HepG2 (cell line): ENCODE measurements around the gene TMEM231. TPM values are rescaled to one million over a fixed set of nuclear protein-coding genes. Genes with fewer than 3 reads are reported as not detected.

ENCODE experiments used
- KDM2A ChIP-seq: sonication (generic); formaldehyde crosslinking; IDR thresholded peaks from 2 replicates; pipeline ENCODE4 v1.4.0; 2020; ENCODE audit warnings: low read depth, missing genetic modification reagents, borderline replicate concordance
- NFYC ChIP-seq: IDR thresholded peaks from 2 replicates; pipeline ENCODE4 v1.6.1; 2016; ENCODE audit warnings: missing genetic modification reagents, missing compliant biosample characterization
- NR2F6 ChIP-seq, 2 experiments: IDR thresholded peaks; 2 replicates each; pipeline ENCODE4 v1.6.1; 2016; ENCODE audit warnings: antibody characterized with exemption in 1 of 2, mild to moderate bottlenecking in 1 of 2
- PITX1 ChIP-seq: sonication (generic); formaldehyde crosslinking; IDR thresholded peaks from 2 replicates; pipeline ENCODE4 v1.5.1; 2020; ENCODE audit warnings: mild to moderate bottlenecking, missing genetic modification reagents
- REPIN1 ChIP-seq: sonication (generic); formaldehyde crosslinking; IDR thresholded peaks from 2 replicates; pipeline ENCODE4 v1.8.0; 2022; ENCODE audit warnings: missing genetic modification reagents, low read depth, mild to moderate bottlenecking, borderline replicate concordance
- RFXAP ChIP-seq: sonication (generic); formaldehyde crosslinking; IDR thresholded peaks from 2 replicates; pipeline ENCODE4 v1.4.0; 2020; ENCODE audit warnings: missing genetic modification reagents, borderline replicate concordance
- YY1 ChIP-seq: IDR thresholded peaks from 2 replicates; pipeline ENCODE4 v1.6.1; 2011; ENCODE audit warnings: low read length, low read depth, moderate library complexity, mild to moderate bottlenecking; ENCODE audit not compliant: insufficient read depth, insufficient replicate concordance
- ZNF251 ChIP-seq: sonication (generic); formaldehyde crosslinking; IDR thresholded peaks from 2 replicates; pipeline ENCODE4 v1.9.0; 2021; ENCODE audit warnings: mild to moderate bottlenecking, missing genetic modification reagents
- ZNF775 ChIP-seq: sonication (generic); formaldehyde crosslinking; IDR thresholded peaks from 2 replicates; pipeline ENCODE4 v1.4.0; 2020; ENCODE audit warnings: missing genetic modification reagents, mild to moderate bottlenecking, moderate library complexity, borderline replicate concordance
- ZNF781 ChIP-seq: sonication (generic); formaldehyde crosslinking; IDR thresholded peaks from 2 replicates; pipeline ENCODE4 v1.5.1; 2020; ENCODE audit warnings: borderline replicate concordance, mild to moderate bottlenecking, missing genetic modification reagents; ENCODE audit errors: not compliant biosample characterization
- ZSCAN29 ChIP-seq: sonication (generic); formaldehyde crosslinking; conservative IDR thresholded peaks from 2 replicates; pipeline ENCODE4 v1.4.0; 2020; ENCODE audit warnings: mild to moderate bottlenecking, missing genetic modification reagents
- polyA plus RNA-seq, 8 experiments: library from polyadenylated mRNA; depleted of rRNA in 3 of 8; stranded (reverse) in 7 of 8; unstranded in 1 of 8; fragments of >200 nt; fragmentation: Illumina TruSeq in 4 of 8; extraction: Trizol in 4 of 8; gene quantifications; 2 replicates each; pipeline versions ENCODE4 v1.2.1 to v1.2.3, GENCODE V29; 2011 to 2016; ENCODE audit warnings: low read depth in 4 of 8, missing spikeins in 1 of 8, mixed read lengths in 1 of 8; ENCODE audit not compliant: insufficient read depth in 1 of 8
- total RNA-seq, 5 experiments: library from RNA; depleted of rRNA; stranded (reverse); fragments of >200 nt; fragmentation: Illumina TruSeq; extraction: Trizol; gene quantifications; 2 replicates each; pipeline ENCODE4 v1.2.3, GENCODE V29; 2016; ENCODE audit warnings: low read depth in 1 of 5
- TF ChIP-seq, protein P1 (sequence below), 2 experiments: sonication (generic) in 1 of 2; formaldehyde crosslinking in 1 of 2; IDR thresholded peaks; 2 replicates each; pipeline versions ENCODE4 v1.4.0 to v1.6.1; 2018 to 2020; ENCODE audit warnings: missing genetic modification reagents in 2 of 2, borderline replicate concordance in 1 of 2, low read depth in 1 of 2, mild to moderate bottlenecking in 1 of 2, missing biosample characterization in 1 of 2
- TF ChIP-seq, protein P2 (sequence below): conservative IDR thresholded peaks from 2 replicates; pipeline ENCODE4 v1.6.1; 2018; ENCODE audit warnings: missing genetic modification reagents
- TF ChIP-seq, protein P3 (sequence below): sonication (generic); formaldehyde crosslinking; IDR thresholded peaks from 2 replicates; pipeline ENCODE4 v1.9.0; 2022; ENCODE audit warnings: low read depth, missing genetic modification reagents
- TF ChIP-seq, protein P4 (sequence below): sonication (generic); formaldehyde crosslinking; IDR thresholded peaks from 2 replicates; pipeline ENCODE4 v1.4.0; 2020; ENCODE audit warnings: mild to moderate bottlenecking, missing genetic modification reagents
- TF ChIP-seq, protein P5 (sequence below): IDR thresholded peaks from 2 replicates; pipeline ENCODE4 v1.6.1; 2016; ENCODE audit warnings: low read depth

Gene TMEM231
- total and polyA plus RNA-seq, 2 of the 13 experiments (the other 11 are each of a cell fraction or from before 2014, with no cell fraction given) = 3.5 to 7.4 TPM

DNA sequence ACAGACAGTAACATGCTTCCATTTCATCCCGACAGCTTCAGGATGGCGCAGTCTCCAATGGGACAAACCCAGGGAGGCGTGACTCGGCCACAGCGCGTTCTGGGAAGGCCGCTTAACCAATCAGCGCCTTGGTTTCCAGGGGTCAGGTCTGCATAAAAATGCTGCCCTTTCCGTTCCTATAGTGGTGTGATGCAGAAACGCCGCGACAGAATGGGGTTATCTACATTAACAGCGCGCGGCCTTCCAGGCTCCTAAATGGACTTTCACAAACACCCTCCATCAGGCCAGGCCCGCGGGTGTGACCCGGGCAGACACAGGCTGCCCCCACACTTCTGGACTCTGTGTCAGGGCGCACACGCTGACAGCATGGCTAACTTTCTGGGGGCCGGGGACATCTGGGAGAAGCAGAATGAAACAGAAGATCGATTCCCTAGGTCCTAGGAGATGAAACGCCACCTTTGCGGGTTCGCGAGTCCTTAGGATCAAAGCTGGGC is 792 bp downstream of the TMEM231 start (continued):
- TF ChIP-seq, protein P1, sequence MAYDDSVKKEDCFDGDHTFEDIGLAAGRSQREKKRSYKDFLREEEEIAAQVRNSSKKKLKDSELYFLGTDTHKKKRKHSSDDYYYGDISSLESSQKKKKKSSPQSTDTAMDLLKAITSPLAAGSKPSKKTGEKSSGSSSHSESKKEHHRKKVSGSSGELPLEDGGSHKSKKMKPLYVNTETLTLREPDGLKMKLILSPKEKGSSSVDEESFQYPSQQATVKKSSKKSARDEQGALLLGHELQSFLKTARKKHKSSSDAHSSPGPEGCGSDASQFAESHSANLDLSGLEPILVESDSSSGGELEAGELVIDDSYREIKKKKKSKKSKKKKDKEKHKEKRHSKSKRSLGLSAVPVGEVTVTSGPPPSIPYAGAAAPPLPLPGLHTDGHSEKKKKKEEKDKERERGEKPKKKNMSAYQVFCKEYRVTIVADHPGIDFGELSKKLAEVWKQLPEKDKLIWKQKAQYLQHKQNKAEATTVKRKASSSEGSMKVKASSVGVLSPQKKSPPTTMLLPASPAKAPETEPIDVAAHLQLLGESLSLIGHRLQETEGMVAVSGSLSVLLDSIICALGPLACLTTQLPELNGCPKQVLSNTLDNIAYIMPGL (CRISPR knock-in tag; IDR thresholded peaks at IDR 0.05; ENCODE audit: borderline replicate concordance in 1 of 2, low read depth in 1 of 2) = peak in 1 of 2 experiments; percentile 16; a peak in 1 of 4 replicates
- TF ChIP-seq, protein P2, sequence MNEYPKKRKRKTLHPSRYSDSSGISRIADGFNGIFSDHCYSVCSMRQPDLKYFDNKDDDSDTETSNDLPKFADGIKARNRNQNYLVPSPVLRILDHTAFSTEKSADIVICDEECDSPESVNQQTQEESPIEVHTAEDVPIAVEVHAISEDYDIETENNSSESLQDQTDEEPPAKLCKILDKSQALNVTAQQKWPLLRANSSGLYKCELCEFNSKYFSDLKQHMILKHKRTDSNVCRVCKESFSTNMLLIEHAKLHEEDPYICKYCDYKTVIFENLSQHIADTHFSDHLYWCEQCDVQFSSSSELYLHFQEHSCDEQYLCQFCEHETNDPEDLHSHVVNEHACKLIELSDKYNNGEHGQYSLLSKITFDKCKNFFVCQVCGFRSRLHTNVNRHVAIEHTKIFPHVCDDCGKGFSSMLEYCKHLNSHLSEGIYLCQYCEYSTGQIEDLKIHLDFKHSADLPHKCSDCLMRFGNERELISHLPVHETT (CRISPR knock-in tag) = 0 out of 2 replicates have a peak, but pooled peaks have one; percentile 53
- peak; percentile 61; the same call in 1 of the 2 replicates for TF ChIP-seq KDM2A (CRISPR knock-in tag)
- TF ChIP-seq, protein P3, sequence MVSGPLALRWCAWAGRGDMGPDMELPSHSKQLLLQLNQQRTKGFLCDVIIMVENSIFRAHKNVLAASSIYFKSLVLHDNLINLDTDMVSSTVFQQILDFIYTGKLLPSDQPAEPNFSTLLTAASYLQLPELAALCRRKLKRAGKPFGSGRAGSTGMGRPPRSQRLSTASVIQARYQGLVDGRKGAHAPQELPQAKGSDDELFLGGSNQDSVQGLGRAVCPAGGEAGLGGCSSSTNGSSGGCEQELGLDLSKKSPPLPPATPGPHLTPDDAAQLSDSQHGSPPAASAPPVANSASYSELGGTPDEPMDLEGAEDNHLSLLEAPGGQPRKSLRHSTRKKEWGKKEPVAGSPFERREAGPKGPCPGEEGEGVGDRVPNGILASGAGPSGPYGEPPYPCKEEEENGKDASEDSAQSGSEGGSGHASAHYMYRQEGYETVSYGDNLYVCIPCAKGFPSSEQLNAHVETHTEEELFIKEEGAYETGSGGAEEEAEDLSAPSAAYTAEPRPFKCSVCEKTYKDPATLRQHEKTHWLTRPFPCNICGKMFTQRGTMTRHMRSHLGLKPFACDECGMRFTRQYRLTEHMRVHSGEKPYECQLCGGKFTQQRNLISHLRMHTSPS (CRISPR knock-in tag) = no peak
- peak; percentile 13; the same call in 1 of the 2 replicates for TF ChIP-seq PITX1
- TF ChIP-seq NR2F6 (IDR thresholded peaks at IDR 0.05) = peak; percentile 67
- TF ChIP-seq NR2F6 (CRISPR knock-in tag; IDR thresholded peaks at IDR 0.05) = peak; percentile 59
- peak; percentile 81 for TF ChIP-seq NFYC (CRISPR knock-in tag)
- TF ChIP-seq RFXAP (CRISPR knock-in tag) = 0 out of 2 replicates have a peak, but pooled peaks have one; percentile 15
- peak; percentile 24 for TF ChIP-seq YY1
- TF ChIP-seq ZNF251 = 0 out of 2 replicates have a peak, but pooled peaks have one; percentile 49
- 0 out of 2 replicates have a peak, but pooled peaks have one; percentile 4 for TF ChIP-seq REPIN1 (CRISPR knock-in tag)
- TF ChIP-seq, protein P4, sequence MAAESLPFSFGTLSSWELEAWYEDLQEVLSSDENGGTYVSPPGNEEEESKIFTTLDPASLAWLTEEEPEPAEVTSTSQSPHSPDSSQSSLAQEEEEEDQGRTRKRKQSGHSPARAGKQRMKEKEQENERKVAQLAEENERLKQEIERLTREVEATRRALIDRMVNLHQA (CRISPR knock-in tag) = 0 out of 2 replicates have a peak, but pooled peaks have one; percentile 15
- TF ChIP-seq, protein P5, sequence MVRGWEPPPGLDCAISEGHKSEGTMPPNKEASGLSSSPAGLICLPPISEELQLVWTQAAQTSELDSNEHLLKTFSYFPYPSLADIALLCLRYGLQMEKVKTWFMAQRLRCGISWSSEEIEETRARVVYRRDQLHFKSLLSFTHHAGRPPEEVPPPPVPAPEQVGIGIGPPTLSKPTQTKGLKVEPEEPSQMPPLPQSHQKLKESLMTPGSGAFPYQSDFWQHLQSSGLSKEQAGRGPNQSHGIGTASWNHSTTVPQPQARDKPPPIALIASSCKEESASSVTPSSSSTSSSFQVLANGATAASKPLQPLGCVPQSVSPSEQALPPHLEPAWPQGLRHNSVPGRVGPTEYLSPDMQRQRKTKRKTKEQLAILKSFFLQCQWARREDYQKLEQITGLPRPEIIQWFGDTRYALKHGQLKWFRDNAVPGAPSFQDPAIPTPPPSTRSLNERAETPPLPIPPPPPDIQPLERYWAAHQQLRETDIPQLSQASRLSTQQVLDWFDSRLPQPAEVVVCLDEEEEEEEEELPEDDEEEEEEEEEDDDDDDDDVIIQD (CRISPR knock-in tag) = 0 out of 2 replicates have a peak, but pooled peaks have one; percentile 19
- TF ChIP-seq ZSCAN29 (CRISPR knock-in tag) = peak; percentile 50; the same call in 1 of the 2 replicates
- TF ChIP-seq ZNF781 (CRISPR knock-in tag) = peak; percentile 36
- no peak; the same call in 1 of the 2 replicates for TF ChIP-seq ZNF775
